Fibroblast of mammary gland (primary cell): ENCODE results near the gene TMC2.

Source experiments
- DNase-seq: peaks from one replicate; pipeline ENCODE4 v3.0.0-alpha.2; 2010; ENCODE audit warnings: low read depth
- H3K4me3 ChIP-seq: 2 replicates; pipeline ENCODE4 v1.5.1; 2011; ENCODE audit warnings: low read depth, mild to moderate bottlenecking, low read length, moderate library complexity; ENCODE audit not compliant: control insufficient read depth
- CTCF ChIP-seq: conservative IDR thresholded peaks from 2 replicates; pipeline ENCODE4 v1.5.1; 2011; ENCODE audit warnings: low read depth, low read length, inconsistent platforms; ENCODE audit not compliant: control insufficient read depth, insufficient read depth

Gene TMC2

GRCh38 chr20:2602746-2603145 is 66.4 kb downstream of the TMC2 start:
- TF ChIP-seq CTCF = no peak
- no peak for DNase-seq

GRCh38 chr20:2603816-2604505 is 67.6 kb downstream of the TMC2 start:
- TF ChIP-seq CTCF = no peak
- DNase-seq = no peak
- H3K4me3 ChIP-seq = no peak overlapping the region

More at GRCh38 chr20:2602746-2603145, 66.4 kb downstream of the TMC2 start:
- no peak overlapping the region for H3K4me3 ChIP-seq

- no peak for TF ChIP-seq CTCF
- H3K4me3 ChIP-seq = no peak overlapping the region
- DNase-seq = no peak
These were observed 68.1 kb downstream of the TMC2 start for GRCh38 chr20:2604506-2604835.

DNA sequence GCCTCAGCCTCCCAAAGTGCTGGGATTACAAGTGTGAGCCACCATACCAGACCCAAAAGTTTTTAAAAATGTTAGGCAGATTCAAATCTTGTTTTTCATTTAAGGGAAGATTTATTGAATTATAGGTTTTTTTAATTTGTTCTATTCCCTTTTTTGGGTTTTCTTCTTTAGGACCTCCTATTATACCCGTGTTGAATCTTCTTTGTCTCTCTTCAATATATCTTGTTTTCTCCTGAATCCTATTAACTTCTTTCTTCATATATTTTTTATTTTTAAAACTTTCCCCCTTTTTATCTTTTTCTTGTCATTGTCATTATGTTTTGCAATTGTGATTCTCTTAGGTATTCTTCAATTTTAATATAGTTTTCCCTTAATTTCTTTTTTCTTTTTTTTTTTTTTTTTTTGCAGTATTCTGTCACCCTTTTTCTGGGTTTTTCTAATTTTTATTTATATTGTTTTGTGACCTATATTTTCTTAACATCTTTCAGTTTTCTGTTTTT is 70.2 kb downstream of the TMC2 start:
- no peak overlapping the region for H3K4me3 ChIP-seq
- no peak for TF ChIP-seq CTCF
- DNase-seq = no peak

DNA sequence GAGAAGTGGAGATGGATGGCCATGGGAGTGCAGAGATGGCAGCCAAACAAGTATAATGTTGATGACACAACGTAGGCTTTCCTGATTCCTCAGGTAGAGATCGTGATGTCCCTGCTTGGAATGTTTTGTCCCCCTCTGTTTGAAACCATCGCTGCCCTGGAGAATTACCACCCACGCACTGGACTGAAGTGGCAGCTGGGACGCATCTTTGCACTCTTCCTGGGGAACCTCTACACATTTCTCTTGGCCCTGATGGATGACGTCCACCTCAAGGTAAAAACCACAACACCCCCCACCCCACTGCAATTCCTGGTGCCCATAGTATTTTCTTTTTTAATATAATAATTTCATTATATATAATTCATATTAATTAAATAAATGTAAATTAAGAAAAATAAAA is 74.0 kb downstream of the TMC2 start:
- no peak for TF ChIP-seq CTCF

DNA sequence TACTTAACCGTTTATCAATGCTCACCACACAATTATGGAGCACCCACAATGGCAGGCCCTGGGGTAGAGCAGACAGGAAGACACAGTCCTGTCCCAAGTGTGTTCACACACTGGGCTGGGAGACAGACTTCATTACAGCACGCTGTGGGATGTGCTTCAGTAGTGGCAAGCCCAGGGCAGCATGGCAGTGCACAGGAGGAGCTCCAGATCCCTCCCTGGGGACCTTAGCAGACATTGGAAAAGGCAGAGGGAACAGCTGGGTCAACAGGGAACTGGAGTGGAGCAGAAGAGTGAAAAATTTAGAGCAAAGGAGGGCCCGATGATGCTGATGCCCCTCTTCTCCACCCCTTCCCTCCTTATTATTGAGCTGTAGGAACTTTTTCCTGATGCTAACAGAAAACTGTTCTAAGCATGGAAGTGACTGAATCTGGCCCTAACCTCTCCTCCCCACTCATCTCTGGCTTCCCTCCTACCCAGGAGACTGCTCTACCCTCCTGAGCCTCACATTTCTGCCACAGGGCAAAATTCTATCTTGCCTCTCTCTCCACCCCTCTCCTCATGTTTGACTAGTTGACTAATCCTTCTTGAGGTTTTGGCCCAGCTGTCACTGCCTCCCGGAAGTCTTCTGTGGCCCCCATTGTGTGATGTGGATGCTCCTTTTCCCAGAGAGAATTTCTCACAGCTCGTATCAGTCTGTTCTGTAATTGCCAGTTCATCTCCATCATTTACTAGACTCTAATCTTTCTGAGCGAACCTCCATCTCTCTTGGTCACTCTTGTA is 74.8 kb downstream of the TMC2 start:
- TF ChIP-seq CTCF = no peak
- H3K4me3 ChIP-seq = no peak overlapping the region
- DNase-seq = no peak

More for the DNA sequence above, 74.0 kb downstream of the TMC2 start:
- no peak overlapping the region for H3K4me3 ChIP-seq
- no peak for DNase-seq
